Measurements from ENCODE around the gene PLPPR3.
A peak's percentile ranks its signal among the peaks of the same experiment; 100 is the strongest.
"Not testable (repeated sequence)": the region's sequence is repeated elsewhere in the genome, so short reads cannot be mapped to it uniquely, and the experiment has no call there.

The PLPPR3 gene

GRCh38 chr19:853014-853585, 31.3 kb upstream of the PLPPR3 start:
- no peak for DNase-seq

GRCh38 chr19:852136-853013, 30.6 kb upstream of the PLPPR3 start, which contains the start of gene ELANE:
ELANE (plus strand) TSS chr19:852303; CDS start chr19:852329, 26 bp downstream.
- no peak for DNase-seq

GRCh38 chr19:850979-851335, 29.2 kb upstream of the PLPPR3 start:
- no peak for DNase-seq

DNA sequence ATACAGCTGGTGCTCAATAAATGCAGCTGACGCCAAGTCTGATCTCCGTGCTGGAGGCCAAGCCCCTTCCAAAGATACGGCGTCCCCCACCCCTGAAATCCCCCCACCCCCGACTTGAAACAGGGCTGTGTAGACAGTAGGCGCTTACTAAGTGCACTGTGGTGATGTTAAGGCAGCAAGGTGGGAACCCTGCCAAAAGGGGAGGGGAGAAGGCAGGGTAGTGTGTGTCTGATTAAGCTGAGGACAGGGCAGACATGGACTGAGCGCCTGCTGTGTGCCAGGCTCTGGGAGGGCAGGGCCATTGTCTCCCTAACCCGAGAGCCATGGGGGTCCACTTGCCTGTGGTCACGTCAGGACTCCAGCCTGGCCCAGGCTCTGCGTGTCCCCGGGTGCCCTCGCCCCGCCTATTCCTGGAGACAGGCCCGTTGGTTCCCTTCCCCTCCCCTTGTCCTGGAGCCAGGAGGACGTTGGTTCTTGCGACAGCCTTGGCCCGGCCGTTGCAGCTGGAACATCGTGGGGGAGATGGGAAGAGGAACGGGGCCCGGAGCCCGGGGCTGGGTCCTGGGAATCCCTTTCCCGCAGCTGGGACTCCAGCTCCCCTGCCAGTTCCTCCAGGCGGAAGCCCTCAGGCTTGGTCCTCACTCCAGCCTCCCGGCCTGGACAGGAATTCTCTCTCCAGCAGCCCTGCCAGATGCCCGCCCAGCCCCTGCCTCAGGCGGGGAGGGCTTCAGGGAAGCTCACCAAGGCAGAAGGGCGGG, 28.6 kb upstream of the PLPPR3 start:
- DNase-seq: peak; percentile 59 to 73

- not testable (repeated sequence) for DNase-seq
Measured at GRCh38 chr19:849195-849594, 27.4 kb upstream of the PLPPR3 start.

DNA sequence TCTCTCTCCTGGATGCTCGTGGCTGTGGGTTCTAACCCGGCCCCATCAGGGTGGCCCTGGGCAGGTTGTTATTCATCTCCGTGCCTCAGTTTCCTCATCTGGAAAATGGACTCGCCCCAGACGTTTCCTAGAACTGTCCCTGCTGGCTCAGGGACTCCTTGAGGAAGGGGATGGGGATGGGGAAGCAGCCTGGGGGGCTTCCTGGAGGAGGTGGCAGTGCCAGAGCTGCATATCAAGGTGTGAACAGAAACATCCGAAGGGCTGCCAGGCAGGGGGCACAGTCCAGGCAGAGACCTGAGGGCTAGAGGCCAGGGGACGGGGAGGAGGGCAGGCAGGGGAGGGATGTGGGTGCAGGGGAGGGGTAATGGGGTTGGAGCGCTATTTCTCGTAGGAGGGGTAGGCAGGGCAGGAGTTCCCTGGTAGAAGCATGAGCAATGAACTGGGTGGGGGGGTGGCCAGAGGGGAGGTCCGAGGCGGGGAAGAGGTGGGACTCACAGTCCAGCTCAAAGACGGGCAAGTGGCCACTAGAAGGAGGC, 26.7 kb upstream of the PLPPR3 start:
- no peak for DNase-seq

DNA sequence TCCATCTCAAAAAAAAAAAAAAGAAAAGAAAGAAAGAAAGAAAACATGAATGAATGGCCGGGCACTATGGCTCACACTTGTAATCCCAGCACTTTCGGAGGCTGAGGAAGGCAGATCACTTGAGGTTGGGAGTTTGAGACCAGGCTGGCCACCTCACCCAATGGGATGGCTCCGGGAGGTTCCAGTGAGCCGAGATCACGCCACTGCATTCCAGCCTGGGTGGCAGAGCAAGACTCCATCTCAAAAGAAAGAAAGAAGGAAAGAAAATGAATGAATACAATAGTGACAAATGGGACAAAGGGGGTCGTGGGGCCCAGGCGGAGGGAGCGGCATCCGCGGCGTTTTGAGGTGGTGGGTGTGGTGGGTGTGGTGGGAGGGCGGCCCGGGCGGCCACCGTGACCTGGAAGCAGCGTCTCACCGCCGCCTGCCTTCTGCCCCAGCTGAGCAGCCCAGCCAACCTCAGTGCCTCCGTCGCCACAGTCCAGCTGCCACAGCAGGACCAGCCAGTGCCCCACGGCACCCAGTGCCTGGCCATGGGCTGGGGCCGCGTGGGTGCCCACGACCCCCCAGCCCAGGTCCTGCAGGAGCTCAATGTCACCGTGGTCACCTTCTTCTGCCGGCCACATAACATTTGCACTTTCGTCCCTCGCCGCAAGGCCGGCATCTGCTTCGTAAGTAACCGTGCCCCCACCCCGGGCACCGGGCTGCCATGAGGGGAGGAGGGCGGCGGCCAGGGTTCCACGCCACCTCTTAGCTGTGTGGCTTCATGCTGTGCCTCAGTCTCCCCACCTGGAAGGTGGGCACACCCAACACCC, 24.2 kb upstream of the PLPPR3 start:
- no peak for DNase-seq

DNA sequence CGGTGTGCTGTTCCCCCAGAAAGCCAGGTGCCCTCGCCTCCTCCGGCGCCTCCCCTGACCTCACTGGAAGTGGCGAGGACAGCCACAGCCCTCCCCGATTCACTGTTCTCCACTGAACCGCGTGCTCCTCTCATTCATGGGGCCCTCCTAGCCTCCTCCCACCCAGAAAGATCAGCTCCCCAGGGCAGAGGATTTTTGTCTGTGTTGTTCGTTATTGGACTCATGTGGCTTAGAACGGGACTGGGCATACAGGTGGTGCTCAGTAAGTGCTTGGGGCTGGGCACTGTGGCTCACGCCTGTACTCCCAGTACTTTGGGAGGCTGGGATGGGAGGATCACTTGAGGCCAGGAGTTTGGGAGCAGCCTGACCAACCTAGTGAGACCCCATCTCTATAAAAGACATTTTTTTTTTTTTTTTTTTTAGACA, 22.8 kb upstream of the PLPPR3 start:
- no peak for DNase-seq

DNA sequence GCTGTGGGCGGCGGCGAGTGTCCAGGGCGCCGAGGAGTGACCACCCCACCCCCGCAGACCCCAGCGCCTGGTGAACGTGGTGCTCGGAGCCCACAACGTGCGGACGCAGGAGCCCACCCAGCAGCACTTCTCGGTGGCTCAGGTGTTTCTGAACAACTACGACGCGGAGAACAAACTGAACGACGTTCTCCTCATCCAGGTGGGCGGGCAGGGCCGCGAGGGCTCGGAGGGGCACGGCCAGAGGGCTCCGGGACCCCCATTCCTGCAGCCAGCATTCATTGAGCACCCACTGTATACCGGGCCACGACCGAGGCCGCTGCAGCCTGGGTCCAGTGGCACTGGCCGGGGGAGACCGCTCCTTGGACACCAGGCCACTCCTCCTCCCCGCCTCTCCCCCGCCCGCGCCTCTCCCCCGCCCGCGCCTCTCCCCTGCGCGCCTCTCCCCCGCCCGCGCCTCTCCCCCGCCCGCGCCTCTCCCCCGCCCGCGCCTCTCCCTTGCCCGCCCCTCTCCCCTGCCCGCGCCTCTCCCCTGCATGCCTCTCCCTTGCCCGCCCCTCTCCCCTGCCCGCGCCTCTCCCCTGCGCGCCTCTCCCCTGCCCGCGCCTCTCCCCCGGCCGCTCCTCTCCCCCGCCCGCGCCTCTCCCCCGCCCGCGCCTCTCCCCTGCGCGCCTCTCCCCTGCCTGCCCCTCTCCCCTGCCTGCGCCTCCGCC, 22.2 kb upstream of the PLPPR3 start:
- no peak for DNase-seq

DNA sequence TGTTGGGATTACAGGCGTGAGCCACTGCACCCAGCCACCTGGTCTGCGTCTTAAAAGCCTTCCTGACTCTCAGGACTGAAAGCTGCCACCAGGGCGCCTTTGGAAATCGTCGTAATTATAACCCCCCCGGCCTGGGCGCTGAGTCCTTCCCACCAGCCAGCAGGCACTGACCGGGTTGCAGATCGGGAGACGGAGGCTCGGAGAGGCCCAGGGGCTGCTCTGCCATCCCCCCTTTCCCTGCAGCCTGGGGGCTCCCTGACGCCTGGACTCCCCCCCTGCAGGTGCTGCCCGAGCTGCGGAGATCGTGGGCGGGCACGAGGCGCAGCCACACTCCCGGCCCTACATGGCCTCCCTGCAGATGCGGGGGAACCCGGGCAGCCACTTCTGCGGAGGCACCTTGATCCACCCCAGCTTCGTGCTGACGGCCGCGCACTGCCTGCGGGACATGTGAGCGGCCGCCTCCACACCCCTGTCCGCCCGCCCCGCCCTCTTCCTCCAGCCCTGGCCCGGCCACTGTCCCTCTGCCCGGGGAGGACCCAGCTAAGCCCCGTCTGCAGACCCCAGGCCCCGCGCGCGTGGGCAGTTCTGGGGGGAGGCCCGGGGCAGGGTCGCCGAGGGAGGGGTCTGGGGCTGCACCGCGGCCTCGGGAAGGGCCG, 21.6 kb upstream of the PLPPR3 start:
- no peak for DNase-seq

- not testable (repeated sequence) for DNase-seq
Measured at GRCh38 chr19:842802-843179, 21.0 kb upstream of the PLPPR3 start.

GRCh38 chr19:840519-841206, 18.9 kb upstream of the PLPPR3 start, which contains the start of gene PRTN3:
PRTN3 (plus strand) TSS chr19:840999; CDS start chr19:841009, 10 bp downstream.
- DNase-seq: no peak

DNA sequence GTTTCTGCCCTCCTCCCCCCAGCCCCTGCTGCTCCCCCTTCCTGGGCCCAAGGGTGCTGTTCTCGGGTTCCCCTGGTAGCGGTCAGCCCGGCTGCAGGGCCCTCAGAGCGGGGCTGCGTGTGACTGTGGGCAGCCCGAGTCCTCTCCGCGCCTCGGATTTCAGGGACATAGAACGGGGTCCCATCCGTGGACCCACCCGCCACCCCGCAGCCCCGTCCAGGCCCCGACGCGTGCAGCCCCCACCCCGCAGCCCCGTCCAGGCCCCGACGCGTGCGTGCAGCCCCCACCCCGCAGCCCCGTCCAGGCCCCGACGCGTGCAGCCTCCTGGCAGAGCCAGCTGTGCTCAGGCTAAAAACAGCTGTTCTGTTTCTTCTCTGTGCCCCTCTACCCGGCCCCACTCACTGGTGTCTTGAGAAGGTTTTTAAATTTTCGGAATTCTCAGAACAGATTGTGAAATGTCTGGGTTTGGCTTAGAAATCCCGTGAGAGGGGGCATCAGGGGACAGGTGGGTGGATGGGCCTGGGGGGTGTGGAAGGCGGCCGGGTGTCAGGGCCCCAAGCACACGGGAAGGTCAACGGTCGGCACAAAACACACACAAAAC, 13.6 kb upstream of the PLPPR3 start:
- DNase-seq: no peak

DNA sequence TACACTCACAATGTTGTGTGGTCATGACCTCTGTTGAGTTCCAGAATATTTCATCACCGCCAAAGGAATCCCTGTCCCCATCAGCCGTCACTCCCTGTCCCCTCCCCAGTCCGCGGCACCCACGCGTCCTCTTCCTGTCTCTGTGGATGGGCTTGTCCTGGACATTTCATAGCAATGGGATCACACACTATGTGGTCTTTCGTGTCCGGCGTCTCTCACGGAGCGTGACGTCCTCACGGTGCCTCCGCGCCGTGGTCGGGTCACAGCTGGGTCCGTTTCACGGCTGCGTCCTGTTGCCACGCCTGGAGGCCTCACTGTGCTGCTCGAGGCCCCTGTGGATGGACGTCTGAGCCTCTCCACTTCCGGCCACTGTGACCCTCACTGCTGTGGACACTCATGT, 12.5 kb upstream of the PLPPR3 start:
- DNase-seq: no peak

DNA sequence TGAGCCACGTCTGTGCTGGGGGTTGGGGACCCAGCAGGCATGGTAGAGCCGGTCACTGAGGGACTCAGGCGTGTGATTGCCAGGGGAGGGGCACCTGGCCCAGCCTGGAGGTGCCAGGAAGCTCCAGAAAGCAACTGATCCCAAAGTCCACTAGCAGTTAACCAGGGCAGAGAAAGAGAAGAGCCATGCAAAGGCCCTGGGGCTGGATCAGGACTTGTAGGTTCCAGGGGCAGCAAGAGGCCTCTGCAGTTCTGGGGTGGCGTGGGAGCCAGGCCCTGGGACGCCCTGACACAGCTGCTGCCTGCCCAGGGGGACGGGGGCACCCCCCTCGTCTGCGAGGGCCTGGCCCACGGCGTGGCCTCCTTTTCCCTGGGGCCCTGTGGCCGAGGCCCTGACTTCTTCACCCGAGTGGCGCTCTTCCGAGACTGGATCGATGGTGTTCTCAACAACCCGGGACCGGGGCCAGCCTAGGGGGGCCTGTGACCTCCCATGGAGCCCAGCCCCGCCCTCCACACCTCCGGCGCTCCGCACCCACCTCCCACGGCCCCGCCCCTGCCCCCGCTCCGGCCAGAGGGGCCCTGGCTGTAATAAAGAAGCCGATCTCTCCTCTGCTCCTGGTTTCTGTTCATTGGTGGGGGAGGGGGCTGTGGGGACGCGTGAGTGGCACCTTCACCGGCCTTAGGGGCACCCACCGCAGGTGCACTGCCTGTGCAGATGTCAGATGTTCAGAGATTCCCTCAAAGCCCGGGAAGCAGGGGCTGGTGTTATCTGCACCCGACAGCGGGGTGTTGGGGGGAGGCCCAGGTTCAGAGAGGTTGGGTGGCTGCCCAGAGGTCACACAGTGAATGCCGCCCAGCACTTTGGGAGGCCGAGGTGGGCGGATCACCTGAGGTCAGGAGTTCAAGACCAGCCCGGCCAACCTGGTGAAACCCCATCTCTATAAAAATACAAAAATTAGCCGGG, 9.9 kb upstream of the PLPPR3 start:
- no peak for DNase-seq

GRCh38 chr19:829129-829758, 7.5 kb upstream of the PLPPR3 start:
- DNase-seq: no peak

DNA sequence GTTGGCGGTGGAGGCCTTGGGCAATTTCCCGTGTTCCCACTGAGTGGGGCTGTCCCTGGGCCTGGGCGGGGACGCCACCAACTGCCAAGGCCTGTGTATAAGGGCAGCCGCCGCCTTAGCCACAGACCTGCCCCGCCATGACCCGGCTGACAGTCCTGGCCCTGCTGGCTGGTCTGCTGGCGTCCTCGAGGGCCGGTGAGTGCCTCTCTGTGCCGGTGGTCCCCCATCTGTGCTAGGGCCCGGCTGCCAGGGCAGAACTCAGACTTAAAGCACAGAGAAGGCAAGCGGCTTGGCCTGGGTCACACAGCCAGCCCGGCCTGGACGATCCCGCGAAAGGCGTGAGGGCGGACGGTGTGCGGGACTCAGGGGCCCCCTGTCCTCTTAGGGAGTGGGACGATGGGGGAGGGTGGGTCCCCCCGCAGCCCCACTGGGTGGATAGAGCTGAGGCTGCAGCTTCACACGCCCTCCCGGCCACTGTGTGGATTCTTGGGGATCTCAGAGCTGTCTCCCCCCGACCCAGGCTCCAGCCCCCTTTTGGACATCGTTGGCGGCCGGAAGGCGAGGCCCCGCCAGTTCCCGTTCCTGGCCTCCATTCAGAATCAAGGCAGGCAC, 6.1 kb upstream of the PLPPR3 start, which contains the start of gene AZU1:
TSS of gene AZU1 (plus strand) at position 128 of the 612 bp plus-strand sequence. CDS start at position 138, 10 bp downstream.
- DNase-seq: no peak

- DNase-seq: no peak
Measured at GRCh38 chr19:827314-827709, 5.6 kb upstream of the PLPPR3 start.
